ENCODE data around the gene KDM8.
A peak's percentile ranks its signal among the peaks of the same experiment; 100 is the strongest.
"Not testable (repeated sequence)": the region's sequence is repeated elsewhere in the genome, so short reads cannot be mapped to it uniquely, and the experiment has no call there.

The KDM8 gene

GRCh38 chr16:27245276-27246172 is 42.2 kb downstream of the KDM8 start:
- peak; percentile 63 for DNase-seq

GRCh38 chr16:27246439-27246838 is 43.1 kb downstream of the KDM8 start:
- DNase-seq, result no peak

- DNase-seq, result not testable (repeated sequence)
These were observed 43.8 kb downstream of the KDM8 start for GRCh38 chr16:27247076-27247475.

- DNase-seq, result no peak
These were observed 44.7 kb downstream of the KDM8 start for GRCh38 chr16:27248036-27248435.

- not testable (repeated sequence) for DNase-seq
These were observed 45.6 kb downstream of the KDM8 start for GRCh38 chr16:27248886-27249285.

GRCh38 chr16:27251541-27252205 is 48.3 kb downstream of the KDM8 start:
- no peak for DNase-seq

GRCh38 chr16:27252206-27252585 is 48.9 kb downstream of the KDM8 start:
- DNase-seq, result no peak

GRCh38 chr16:27253526-27253930 is 50.2 kb downstream of the KDM8 start:
- peak; percentile 41 for DNase-seq

GRCh38 chr16:27254262-27254811 is 51.0 kb downstream of the KDM8 start:
- no peak for DNase-seq

GRCh38 chr16:27256861-27257260 is 53.5 kb downstream of the KDM8 start:
- no peak for DNase-seq

- DNase-seq, result no peak
These were observed 53.9 kb downstream of the KDM8 start for GRCh38 chr16:27257271-27257670.

GRCh38 chr16:27258241-27258734 is 55.0 kb downstream of the KDM8 start:
- DNase-seq, result no peak

- no peak for DNase-seq
These were observed 56.4 kb downstream of the KDM8 start for GRCh38 chr16:27259710-27260109.

GRCh38 chr16:27262904-27263423 is 59.6 kb downstream of the KDM8 start:
- peak; percentile 72 for DNase-seq

GRCh38 chr16:27264151-27264550 is 60.8 kb downstream of the KDM8 start:
- DNase-seq, result no peak

GRCh38 chr16:27265982-27266381 is 62.7 kb downstream of the KDM8 start:
- DNase-seq, result no peak

- DNase-seq, result peak; percentile 46
These were observed 63.8 kb downstream of the KDM8 start for GRCh38 chr16:27267037-27267677.

- DNase-seq, result peak; percentile 99
These were observed 65.3 kb downstream of the KDM8 start, which contains the start of gene NSMCE1 for GRCh38 chr16:27268376-27269299. Gene NSMCE1 (minus strand): TSS chr16:27268772. CDS start chr16:27257570, 11,202 bp downstream.

- DNase-seq, result no peak
These were observed 66.2 kb downstream of the KDM8 start for GRCh38 chr16:27269300-27270150.

GRCh38 chr16:27270349-27270748 is 67.0 kb downstream of the KDM8 start:
- no peak for DNase-seq

Data from hematopoietic multipotent progenitor cell treated with erythropoietin and hydrocortisone succinate and interleukin-3 and kit ligand, for 4 days (in vitro differentiated cells).